AG04450 (cell line): ENCODE results near the gene AQP7. TPM values are rescaled to one million over a fixed set of nuclear protein-coding genes. Genes with fewer than 3 reads are reported as not detected.

ENCODE experiments used
- CTCF ChIA-PET: fragments of 300-600, 350-600 bp; formaldehyde crosslinking; extraction: SDS; loops from one replicate; lab custom pipeline; 2022; ENCODE audit warnings: antibody characterized with exemption, inconsistent platforms; lab: Charles Lee
- POLR2A ChIA-PET: fragments of 350-600 bp; formaldehyde crosslinking; extraction: SDS; loops from one replicate; lab custom pipeline; 2021; ENCODE audit warnings: antibody characterized with exemption, inconsistent platforms; lab: Yijun Ruan, JAX
- DNase-seq: peaks from one replicate; pipeline ENCODE4 v3.0.0-alpha.2; 2011; ENCODE audit warnings: low read depth, low spot score
- H3K27ac ChIP-seq: one replicate; pipeline ENCODE4 v1.5.1; 2012; ENCODE audit warnings: low read depth, low read length, control low read depth
- H3K27me3 ChIP-seq: one replicate; pipeline ENCODE4 v1.6.0; 2012; ENCODE audit warnings: low read length; ENCODE audit not compliant: control insufficient read depth, insufficient read depth
- H3K4me3 ChIP-seq: 2 replicates; pipeline ENCODE4 v1.5.1; 2011; ENCODE audit warnings: mild to moderate bottlenecking, low read depth, low read length, control low read depth
- H3K9me3 ChIP-seq: 2 replicates; pipeline ENCODE4 v1.5.1; 2012; ENCODE audit warnings: low read length; ENCODE audit not compliant: control insufficient read depth, insufficient read depth
- CTCF ChIP-seq: IDR thresholded peaks from 2 replicates; pipeline ENCODE4 v1.5.1; 2011; ENCODE audit warnings: low read depth, low read length, control low read depth, inconsistent platforms
- polyA plus RNA-seq: library from polyadenylated mRNA; depleted of rRNA; stranded (reverse); fragments of >200 nt; gene quantifications from 2 replicates; pipeline ENCODE4 v1.2.3, GENCODE V29; 2011

AQP7 gene
- polyA plus RNA-seq, 1 experiment: 0.11 TPM

GRCh38 chr9:33355933-33356332 lies 46.4 kb downstream of the AQP7 start:
- no peak overlapping the region for H3K4me3 ChIP-seq
- no peak overlapping the region for H3K27ac ChIP-seq
- no peak for DNase-seq
- ChIA-PET CTCF (interaction anchor here (0.7 to 3.9 kb wide), 5 partner anchors 18 to 111 kb away, joined by 3 to 39 read pairs (median 4); partner anchors contain the start of gene AQP3), POLR2A (no interaction called here)
- no peak for TF ChIP-seq CTCF
- H3K27me3 ChIP-seq: no peaks in the 10 kb centered on the region
- H3K9me3 ChIP-seq: no peaks in the 10 kb centered on the region

DNA sequence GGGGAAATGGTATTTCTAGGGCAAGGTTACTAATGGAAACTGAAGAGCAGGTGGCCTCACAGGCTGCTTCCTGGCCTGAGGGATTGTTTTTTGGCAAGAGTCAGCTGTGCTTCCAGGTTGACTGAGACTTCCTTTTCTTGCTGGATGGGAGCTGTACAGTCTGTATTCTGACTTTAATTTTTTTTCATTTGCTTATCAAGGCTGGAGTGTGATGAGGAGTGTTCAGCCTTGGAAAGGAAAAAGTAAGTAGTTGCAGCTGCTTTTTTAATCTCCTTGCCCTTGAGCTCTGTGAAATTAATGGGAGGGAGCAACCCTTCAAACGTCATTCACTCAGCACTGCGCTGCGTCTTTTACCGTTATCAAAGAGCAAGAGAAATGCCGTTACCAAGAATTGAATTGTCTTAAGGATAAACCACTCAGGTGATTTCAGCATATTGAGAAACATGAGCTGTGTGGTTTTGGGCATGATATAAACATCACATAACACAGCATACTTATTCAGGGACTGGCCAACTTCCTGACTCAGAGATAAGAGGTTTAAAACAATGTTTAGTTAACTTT lies 47.6 kb downstream of the AQP7 start:
- CTCF ChIA-PET: interaction anchor here (3.9 kb wide), 1 partner anchor 19 kb away, joined by 39 read pairs; no protein-coding TSS in a partner anchor
- DNase-seq: peak; percentile 59

GRCh38 chr9:33351547-33351946 lies 50.8 kb downstream of the AQP7 start:
- Histone ChIP-seq H3K9me3 (no peaks in the 10 kb centered on the region), H3K27me3 (no peaks in the 10 kb centered on the region), H3K4me3 (no peak overlapping the region), H3K27ac (no peak overlapping the region)
- ChIA-PET POLR2A (interaction anchor here (1.6 kb wide), 1 partner anchor 31 kb away, joined by 9 read pairs; no protein-coding TSS in a partner anchor), CTCF (interaction anchor here (0.5 to 2.5 kb wide), 2 partner anchors 23 to 100 kb away, joined by 5 to 16 read pairs; no protein-coding TSS in a partner anchor)
- DNase-seq: no peak
- TF ChIP-seq CTCF: no peak

More for the DNA sequence above, 47.6 kb downstream of the AQP7 start:
- peak overlapping the region; percentile 77 for H3K27ac ChIP-seq
- H3K27me3 ChIP-seq: no peaks in the 10 kb centered on the region
- POLR2A ChIA-PET: interaction anchor here (1.2 kb wide), 1 partner anchor 34 kb away, joined by 7 read pairs; no protein-coding TSS in a partner anchor
- no peaks in the 10 kb centered on the region for H3K9me3 ChIP-seq
- H3K4me3 ChIP-seq: no peak overlapping the region
- TF ChIP-seq CTCF: no peak

DNA sequence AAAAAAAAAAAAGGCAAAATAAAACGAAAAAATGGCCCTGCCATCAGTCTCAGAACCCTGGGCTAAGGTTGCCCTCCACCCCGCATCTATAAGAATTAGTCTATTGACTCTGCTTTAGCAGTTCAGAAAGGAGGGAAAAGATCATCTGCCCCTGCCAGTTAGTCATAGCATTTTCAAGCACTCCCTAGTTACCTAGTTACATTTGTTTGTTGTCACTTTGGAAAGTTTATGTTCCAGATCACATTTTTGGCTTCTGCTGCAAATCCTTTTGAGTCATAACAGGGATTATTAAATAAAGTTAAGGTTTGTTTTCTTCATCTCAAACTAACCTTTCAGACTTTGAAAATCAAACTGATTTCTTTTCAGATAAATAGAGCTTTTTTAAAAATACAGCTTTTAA lies 52.1 kb downstream of the AQP7 start:
- ChIA-PET POLR2A (interaction anchor here (1.4 to 1.6 kb wide), 2 partner anchors 30 to 60 kb away, joined by 3 to 9 read pairs; partner anchors contain the start of gene NFX1), CTCF (interaction anchor here (2.0 to 2.5 kb wide), 2 partner anchors 24 to 103 kb away, joined by 6 to 16 read pairs; no protein-coding TSS in a partner anchor)
- TF ChIP-seq CTCF: no peak

GRCh38 chr9:33349743-33350142 lies 52.6 kb downstream of the AQP7 start:
- Histone ChIP-seq H3K4me3 (no peak overlapping the region), H3K27ac (peak overlapping the region; percentile 42), H3K9me3 (no peaks in the 10 kb centered on the region), H3K27me3 (no peaks in the 10 kb centered on the region)
- no peak for TF ChIP-seq CTCF
- DNase-seq: no peak
- POLR2A ChIA-PET: interaction anchor here (1.4 kb wide), 1 partner anchor 59 kb away, joined by 3 read pairs; the partner anchor contains the start of gene NFX1
- CTCF ChIA-PET: interaction anchor here (2.0 to 2.5 kb wide), 2 partner anchors 25 to 103 kb away, joined by 6 to 16 read pairs; no protein-coding TSS in a partner anchor

More for the DNA sequence above, 52.1 kb downstream of the AQP7 start:
- Histone ChIP-seq H3K4me3 (no peak overlapping the region), H3K27ac (peak overlapping the region; percentile 84), H3K9me3 (no peaks in the 10 kb centered on the region), H3K27me3 (no peaks in the 10 kb centered on the region)
- DNase-seq: peak; percentile 80
